Dedifferentiated amniotic fluid mesenchymal stem cell (primary cell): ENCODE measurements around the gene HEATR5B.
"Not testable (repeated sequence)": the region's sequence is repeated elsewhere in the genome, so short reads cannot be mapped to it uniquely, and the experiment has no call there.

Experiments
- DNase-seq: peaks from one replicate; pipeline ENCODE4 v3.0.0-alpha.2; 2016; ENCODE audit errors: extremely low spot score

Gene HEATR5B

DNA sequence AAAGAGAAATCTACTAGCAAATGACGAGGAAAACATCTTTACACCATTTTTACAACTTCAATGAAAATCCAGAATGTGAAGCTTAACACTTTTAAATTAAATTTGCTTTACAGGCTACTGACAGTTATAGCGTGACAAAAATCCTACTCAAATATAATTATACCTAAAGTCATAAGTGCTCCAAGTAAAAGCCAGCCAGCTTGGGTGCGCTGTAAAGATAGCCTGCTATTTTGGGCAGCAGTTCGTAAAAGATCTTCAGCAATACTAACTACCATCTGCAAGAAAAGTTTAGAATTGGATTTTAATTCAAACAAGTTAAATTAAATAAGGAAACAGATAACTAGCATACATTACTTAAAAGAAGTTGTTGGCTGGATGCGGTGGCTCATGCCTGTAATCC lies 22.4 kb downstream of the HEATR5B start:
- DNase-seq = no peak

DNA sequence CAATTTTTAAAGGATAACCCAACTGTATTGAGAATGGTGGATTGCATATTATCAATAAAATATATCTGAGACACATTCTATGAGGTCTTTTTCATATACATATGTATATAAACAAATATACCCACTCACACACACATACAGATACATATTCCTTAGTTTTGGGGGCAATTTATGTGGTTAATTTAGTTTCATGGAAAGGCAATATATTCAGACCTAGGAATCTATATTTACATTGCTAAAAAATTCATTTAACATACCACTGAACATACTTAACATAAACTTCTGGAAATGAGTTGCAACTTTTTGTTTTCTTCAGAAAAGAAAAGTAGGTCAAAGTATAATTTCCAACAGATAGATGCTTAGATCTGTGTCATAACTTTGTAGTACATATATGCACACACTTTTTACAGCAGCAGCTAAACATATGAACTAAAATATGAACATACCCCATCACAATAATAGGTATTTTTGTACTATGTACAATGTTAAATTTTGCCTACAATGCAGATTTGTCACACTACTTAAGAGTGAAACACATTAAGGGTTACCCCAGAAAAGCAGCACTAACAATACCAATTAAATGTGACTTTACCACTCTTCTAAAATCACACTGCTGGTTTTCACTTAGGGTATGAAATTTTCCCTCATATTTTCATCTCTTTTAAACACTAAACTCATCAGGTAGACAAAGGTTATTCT lies 23.0 kb downstream of the HEATR5B start:
- no peak for DNase-seq

DNA sequence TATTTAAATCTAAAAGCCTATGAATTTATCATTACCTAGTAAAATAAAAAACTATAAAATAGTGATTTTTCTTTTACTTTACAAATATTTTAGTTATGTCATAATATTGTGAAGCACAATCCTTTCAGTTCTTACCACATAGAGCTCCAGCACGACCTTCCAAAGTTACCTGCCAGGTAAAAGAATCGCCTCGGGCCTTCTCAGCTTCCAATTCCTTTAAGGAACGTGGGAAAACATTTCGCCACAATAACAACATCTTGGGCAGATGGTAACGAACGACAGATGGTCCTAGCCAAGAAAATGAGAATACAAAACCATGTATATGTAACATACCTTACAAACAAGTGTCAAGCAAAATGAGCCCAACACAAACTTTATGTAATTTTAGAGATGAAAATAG lies 23.7 kb downstream of the HEATR5B start:
- no peak for DNase-seq

DNA sequence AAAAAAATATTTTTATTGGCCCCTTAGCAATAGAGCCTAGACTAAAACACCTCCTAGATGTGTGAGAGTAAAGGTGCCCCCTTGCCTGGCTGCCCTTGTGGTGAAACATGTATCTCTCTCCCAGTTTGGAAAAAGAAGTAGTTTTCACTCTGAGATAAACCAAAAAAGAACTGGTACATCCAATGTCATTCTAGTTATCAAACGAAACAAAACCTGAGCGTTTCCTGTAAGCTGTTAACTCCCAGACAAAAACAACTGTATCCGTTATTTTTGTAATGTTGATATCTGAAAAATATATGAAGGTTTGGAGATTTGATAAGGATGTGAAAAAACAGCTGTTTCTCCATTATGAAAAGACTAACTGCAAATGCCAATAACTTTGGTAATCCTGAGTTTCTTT lies 24.3 kb downstream of the HEATR5B start:
- no peak for DNase-seq

DNA sequence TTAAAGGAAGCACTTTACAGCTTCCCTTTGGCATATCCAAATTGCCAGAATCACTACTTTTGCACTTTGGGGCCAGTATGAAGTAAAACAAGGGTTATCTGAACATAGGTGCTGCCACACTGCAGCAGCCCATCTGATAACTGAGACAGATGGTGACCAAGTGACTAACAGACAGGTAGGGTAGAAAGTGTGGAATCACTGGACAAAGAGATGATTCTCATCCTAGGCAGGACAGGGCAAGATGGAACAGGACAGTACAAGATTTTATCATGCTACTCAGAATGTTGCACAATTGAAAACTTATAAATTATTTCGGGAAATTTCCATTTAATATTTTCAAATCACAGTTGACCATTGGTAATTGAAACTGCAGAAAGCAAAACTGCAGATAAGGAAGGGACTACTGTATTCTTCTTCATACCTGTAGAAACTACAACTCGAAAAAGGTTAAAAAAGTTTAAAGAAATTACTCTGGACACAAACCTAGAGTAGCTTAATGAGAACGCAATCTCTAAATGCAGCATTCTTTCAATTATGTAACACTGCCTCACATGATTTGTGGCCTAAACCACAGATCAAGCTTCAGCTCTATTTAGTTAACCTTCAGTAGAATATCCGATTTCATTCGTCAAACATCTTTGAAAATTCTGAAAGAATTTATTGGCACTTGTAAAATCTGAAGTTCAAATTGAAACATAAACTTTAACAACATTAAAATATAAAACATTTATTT lies 31.4 kb downstream of the HEATR5B start:
- DNase-seq = no peak

DNA sequence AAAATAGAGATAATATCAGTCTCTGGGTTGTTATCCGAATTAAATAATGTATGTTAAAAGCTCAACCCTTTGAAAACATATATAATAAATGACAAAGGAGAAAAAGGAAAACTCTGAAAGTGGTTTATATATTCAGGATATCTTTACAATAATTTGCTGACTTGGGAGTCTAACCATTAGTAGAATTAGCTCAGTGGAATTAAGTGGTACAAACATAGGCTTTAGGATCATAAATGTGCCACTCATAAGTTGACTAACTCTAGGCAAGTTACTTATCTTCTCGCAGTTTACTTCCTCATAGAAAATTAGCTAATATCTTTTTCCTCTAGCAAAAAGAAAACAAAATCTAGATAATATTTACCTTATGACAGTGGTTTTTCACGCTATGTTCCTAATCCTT lies 44.6 kb downstream of the HEATR5B start:
- no peak for DNase-seq

DNA sequence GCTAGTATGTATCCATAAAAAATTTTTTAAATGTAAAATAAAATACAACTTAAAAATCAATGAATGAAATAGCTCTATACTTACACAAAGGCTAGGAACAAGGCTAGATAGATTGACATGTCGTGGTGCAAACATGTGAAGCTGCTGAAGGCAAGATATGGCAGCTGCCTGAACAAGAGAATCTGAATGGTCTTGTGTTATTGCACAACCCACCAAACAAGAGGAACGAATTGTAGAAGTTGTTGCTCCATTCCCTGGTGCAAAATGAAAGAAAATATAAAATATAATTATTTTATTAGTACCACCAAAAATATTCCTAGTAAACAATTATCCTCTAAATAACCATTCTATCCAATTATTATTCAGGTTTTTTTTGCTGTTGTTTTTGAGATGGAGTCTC lies 46.4 kb downstream of the HEATR5B start:
- DNase-seq = no peak

DNA sequence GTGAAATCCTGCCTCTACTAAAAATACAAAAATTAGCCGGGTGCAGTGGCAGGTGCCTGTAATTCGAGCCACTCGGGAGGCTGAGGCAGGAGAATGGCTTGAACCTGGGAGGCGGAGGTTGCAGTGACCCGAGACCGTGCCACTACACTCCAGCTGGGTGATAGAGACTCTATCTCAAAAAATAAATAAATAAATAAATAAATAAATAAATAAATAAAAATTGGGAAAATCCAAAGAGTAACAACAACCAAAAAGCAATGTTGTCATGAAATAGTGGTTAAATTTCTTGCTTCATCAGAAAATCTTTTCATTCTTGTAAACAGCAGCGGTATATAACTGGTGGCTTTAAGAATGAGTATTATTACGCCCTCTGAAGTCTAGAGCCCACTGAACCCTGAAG lies 54.4 kb downstream of the HEATR5B start:
- no peak for DNase-seq

DNA sequence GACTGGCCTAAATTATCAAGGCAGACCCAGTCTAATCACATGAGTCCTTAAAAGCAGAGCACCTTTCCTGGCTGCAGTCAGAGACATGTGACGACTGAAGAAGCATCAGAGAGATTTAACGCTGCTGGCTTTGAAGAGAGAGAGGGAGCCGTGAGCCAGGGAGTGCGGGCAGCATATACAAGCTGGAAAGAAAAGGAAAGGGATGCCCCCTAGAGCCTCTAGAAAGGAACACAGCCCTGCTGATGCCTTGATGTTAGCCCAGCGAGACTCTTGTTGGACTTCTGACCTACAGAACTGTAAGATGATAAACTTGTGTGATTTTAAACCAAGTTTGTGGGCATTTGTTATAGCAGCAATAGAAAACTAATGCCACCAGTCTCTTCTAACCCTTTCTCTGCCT lies 58.1 kb downstream of the HEATR5B start:
- DNase-seq = no peak

DNA sequence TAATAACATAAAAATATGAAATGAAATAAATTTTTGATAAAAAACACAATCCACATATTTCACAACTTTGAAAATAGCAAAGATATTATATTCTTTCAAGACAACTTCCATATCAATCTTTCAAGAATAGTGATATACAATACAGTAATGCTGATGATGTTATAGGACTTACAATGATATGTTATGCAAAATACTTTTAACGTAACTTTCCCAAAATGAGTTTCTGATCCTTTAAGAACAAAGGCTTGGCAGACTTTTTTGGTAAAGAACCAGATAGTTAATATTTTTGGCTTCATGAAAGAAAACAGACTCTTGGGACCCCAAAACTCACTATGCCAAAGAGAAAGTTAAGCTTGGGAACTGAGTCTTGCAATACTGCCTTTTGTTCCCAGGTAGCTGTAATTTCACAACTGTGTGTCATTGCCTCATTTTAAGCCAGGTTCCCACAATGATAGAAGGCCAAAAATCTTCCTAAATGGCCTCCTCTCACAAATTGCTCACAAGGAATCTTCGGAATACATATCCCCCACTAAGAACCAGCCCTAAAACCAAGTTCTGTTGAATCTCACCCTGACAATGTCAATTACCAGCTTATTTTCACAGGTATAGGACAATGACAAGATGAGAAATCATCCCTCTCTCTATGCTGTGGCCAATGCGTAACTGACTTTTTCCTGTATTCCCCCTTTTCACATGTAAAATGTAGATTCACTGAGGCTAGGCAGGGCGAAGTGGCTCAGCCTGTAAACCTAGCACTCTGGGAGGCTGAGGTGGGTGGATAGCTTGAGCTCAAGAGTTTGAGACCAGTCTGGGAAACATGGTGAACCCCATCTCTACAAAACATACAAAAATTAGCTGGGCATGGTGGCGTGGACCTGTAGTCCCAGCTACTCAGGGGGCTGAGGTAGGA lies 63.0 kb downstream of the HEATR5B start:
- no peak for DNase-seq

DNA sequence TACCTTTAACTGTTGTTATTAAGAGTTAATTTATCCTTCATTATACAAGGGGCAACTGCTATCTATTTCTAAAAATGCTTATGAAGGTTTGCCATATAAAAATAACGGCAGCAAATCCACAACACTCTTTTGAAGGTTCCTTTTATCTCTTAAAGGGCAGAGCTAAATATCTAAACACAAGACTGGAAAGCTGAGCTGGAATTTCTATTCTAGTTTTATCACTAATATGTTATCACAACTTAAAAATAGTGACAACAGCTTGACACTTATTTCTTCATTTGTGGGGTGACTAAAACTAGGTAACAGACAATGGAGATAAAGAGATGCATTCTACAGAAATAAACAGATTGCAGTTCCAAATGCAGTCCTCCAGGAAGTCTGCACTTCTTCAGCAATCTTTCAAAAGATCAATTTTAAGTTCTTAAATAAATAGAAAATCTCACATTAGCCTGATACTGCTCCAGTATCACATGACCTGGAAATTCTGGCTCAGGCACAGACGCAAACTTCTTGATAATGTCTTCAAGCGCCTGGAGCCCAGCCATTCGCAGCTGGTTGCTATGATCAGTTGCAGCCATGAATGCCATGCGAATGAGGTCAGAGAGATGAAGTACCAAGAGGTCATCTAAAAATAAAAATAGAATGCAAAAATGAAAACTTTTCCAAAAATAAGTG lies 63.8 kb downstream of the HEATR5B start:
- no peak for DNase-seq

DNA sequence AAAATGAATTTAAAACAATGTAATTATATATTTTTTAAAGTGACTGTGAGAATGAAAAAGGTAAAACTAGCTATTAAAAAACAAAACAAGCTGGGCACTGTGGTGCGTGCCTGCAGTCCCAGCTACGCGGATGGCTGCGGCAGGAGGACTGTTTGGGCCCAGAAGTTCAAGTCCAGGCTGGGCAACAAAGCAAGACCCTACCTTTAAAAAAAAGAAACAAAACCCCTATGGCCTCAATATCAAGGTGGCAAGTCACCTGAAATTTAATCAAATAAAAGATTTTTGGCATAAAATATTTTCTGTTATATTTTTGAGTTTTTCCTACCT lies 70.9 kb downstream of the HEATR5B start:
- DNase-seq = no peak

DNA sequence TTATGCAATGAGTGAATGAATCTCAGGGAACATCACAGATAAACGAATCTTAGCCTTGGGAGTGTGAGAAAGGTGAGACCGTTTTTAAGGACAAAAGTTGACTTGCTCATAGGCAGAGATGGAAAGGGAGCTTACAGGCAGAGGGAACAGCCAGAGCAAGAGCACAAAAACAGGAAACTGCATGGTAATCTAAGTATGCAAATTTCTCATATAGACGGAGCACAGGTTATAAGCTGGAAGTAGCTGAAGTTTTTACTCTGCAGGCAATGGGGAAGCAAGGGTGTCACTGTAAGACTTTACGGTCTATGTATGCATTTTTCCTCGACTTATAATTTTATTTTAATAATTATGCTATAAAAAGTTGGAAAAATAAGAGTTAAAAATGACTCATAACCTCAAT lies 73.0 kb downstream of the HEATR5B start:
- DNase-seq = no peak

DNA sequence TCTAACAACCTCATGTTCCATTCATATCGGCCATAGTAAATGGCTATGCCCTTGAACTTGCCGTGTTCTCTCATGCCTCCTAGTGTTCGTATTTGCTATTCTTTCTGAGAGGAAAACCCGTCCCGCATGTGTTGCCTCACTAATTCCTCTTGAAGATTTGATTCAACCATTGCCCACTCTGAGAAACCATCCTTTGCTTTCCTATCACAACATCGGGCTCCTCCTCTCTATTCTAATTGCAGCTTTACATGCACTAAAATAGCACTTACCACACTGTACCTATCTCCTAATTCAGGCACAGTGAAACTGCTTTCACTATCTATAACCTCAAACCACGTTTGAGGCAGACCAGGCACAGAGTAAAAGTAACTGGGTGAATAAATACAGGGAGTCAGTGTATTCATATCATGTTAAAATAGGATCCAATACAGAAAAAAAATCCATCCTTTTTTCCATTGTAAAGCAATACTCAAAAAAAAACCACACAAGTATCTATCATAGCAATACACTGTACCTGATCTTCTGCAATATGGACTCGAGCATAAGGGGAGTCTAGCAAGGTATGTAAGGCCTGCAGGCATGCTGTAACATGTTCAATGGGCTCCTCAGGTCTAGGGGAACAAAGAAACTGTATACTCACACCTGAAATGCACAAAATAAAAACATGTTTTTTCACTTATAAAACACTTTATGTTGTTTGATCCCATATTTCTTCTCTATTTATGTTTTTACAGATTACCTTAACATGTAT lies 78.9 kb downstream of the HEATR5B start:
- no peak for DNase-seq

DNA sequence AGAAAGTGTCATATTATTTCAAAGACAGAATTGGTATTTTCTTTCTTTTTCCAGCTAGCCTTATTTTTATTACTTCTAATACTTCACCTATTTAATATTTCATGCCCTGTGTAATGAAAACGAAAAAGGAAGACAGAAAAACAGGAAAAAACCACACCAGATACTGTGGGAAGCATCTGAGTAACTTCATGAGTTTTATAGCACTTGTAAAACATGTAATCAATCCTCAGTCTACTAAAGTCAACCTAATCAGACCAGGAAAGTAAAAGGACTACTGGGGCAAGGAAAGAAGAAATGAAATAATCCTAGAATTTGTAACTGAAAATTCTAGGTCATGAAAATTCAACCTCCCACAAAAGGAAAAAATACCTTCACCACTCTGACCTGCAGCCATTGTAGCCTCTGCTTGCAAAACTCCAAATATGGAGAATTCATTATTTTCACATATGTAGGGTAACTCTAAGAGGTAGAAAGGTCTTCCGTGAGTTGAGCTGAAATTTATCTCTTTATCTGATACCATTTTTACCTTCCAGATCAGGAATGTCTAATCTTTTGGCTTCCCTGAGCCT lies 83.1 kb downstream of the HEATR5B start:
- no peak for DNase-seq

DNA sequence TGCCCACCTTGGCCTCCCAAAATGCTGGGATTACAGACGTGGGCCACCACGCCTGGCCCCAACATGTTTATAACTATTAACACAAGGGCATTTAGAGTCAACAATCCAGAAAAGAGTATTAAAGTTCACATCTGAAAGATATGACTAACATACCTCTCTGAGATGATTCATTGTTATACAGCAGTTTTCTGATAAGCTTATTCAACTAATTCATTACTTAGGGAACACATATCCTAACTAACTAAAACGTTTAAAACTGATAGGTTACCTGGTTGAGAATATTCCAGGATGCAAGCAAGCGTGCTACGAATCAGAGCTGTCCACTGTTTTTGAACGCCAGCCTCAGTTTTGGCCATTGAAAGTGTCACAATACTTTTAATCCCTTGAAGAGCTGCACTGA lies 83.9 kb downstream of the HEATR5B start:
- DNase-seq = no peak

DNA sequence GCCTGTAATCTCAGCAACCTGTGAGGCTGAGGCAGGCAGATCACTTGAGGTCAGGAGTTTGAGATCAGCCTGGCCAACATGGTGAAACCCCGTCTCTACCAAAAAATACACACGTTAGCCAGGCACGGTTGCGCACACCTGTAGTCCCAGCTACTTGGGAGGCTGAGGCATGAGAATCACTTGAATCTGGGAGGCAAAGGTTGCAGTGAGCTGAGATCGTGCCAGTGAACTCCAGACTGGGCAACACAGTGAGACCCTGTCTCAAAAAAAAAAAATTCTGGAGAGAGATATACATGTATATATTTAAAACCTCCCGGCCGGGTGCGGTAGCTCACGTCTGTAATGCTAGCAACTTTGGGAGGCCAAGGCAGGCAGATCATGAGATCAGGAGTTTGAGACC lies 84.8 kb downstream of the HEATR5B start:
- DNase-seq = not testable (repeated sequence)

DNA sequence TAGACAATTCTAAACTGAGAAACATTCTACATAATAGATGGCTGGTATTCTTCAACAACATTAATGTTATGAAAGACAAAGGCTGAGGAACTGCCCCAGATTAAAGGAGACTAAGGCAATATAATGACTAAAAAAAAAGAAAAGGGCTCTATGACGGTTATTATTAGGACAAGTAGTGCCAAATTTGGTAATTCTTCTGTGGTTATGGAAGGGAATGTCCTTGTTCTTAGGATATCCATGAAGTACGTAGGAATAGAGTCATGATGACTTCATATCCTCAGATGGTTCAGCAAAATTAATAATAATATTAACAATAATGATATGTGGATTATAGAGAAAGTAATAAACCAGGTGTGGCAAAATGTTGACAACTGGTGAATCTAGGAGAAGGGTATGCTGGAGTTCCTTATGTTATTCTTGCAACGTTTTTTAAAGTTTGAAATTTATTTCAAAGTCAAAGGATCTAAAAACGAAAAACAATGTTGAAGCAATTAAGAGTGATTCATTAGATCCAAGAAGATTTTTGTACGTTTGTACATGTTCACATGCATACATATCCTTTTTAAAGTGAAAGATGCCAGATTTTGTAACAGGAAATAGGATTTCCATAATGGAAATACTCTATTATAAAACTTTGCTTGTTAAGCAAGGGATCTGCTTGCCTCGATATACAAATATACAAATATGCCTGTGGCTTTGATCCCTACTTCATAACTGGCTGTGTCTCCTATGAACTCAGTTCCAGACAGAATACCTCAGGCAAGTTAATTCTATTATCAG lies 90.1 kb downstream of the HEATR5B start:
- no peak for DNase-seq

DNA sequence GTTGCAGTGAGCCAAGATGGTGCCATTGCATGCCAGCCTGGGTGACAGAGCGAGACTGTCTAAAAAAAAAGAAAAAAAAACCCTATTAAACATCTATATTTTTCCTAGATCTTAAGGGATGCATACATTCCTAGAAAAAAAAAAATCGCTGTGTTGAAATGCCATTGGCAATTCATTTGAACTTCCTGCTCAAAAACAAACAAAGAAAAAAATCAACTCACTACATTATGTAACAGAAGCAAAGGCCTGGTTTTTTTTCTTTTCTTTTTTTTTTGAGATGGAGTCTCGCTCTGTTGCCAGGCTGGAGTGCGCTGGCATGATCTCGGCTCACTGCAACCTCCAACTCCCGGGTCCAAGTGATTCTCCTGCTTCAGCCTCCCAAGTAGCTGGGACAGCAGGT lies 96.2 kb downstream of the HEATR5B start:
- no peak for DNase-seq

DNA sequence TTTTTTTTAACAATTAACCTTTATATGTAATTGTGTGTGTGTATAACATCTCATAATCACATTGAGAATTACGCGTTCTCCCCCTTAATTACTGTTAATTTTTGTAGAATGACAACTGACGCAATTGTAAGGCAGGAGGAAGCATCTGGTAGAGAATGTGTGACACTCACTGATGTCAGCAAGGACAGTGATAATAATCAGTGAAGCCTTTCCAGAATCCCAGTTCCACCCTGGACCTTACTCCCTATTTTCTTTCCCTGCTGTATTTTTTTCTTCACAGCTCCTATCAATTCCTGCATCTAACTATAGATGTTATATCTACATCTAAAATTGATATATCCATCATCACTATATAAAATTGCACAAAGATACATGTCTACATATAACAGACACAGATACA lies 101.7 kb downstream of the HEATR5B start:
- DNase-seq = no peak
